Measurements from ENCODE around the gene BRD2. TPM values are rescaled to one million over a fixed set of nuclear protein-coding genes. Genes with fewer than 3 reads are reported as not detected.

Gene BRD2
- total RNA-seq, 1 experiment from 2014 or later, result 252 TPM

DNA sequence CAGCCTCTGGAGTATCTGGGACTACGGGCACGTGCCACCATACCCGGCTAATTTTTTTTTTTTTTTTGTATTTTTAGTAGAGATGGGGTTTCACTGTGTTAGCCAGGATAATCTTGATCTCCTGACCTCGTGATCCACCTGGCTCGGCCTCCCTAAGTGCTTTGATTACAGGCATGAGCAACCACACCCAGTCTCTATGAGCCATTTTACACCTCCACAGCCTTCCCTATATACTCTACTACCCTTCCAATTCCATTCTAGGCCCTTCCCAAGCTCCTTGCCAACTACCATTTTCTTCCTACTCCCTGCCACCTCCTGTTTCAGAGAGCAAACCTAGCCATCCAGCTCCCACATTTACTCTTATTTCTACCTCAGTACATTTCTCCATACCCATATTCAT is 7.8 kb upstream of the BRD2 start:
- H3K27me3 ChIP-seq (ENCODE audit: insufficient read depth, low read length), result no peaks in the 10 kb centered on the region; the same call in 1 of the 2 replicates
- no peak overlapping the region for H4K8ac ChIP-seq (replicated peaks; ENCODE audit: insufficient read length, low read depth, low read length)
- WGBS (ENCODE audit: extremely low coverage, insufficient read length, low lambda C conversion rate), result no CpG with 5 or more reads among the region's 5 CpGs
- no peak overlapping the region for H3K56ac ChIP-seq (ENCODE audit: insufficient read length, low read depth, low read length)
- no peaks in the 10 kb centered on the region for H3K79me2 ChIP-seq (ENCODE audit: insufficient read depth, low read length)
- no peak overlapping the region for H2BK5ac ChIP-seq (ENCODE audit: insufficient read length, low read length)
- no peak overlapping the region for H3K27ac Mint-ChIP-seq
- no peak overlapping the region for H2BK20ac ChIP-seq (ENCODE audit: low read depth, low read length, poor library complexity, severe bottlenecking)
- H2AK5ac ChIP-seq (ENCODE audit: insufficient read length, low read length), result no peak overlapping the region
- H4K20me1 ChIP-seq (ENCODE audit: control insufficient read depth, insufficient read depth, insufficient read length), result no peaks in the 10 kb centered on the region
- H2AFZ ChIP-seq (ENCODE audit: low read length), result no peak overlapping the region
- no peaks in the 10 kb centered on the region for H3K4me1 ChIP-seq (ENCODE audit: insufficient read depth, low read length)
- DNase-seq, result no peak
- peaks cover 0 to 2% (median 0%) of the 10 kb centered on the region in 3 experiments; a peak in 2 of 7 replicates for H3K36me3 Mint-ChIP-seq (ENCODE audit: insufficient read depth in 1 of 3, low read depth in 3 of 3)
- H3K27ac ChIP-seq (ENCODE audit: insufficient read length, low read depth, low read length), result no peak overlapping the region
- TF ChIP-seq, protein P1, sequence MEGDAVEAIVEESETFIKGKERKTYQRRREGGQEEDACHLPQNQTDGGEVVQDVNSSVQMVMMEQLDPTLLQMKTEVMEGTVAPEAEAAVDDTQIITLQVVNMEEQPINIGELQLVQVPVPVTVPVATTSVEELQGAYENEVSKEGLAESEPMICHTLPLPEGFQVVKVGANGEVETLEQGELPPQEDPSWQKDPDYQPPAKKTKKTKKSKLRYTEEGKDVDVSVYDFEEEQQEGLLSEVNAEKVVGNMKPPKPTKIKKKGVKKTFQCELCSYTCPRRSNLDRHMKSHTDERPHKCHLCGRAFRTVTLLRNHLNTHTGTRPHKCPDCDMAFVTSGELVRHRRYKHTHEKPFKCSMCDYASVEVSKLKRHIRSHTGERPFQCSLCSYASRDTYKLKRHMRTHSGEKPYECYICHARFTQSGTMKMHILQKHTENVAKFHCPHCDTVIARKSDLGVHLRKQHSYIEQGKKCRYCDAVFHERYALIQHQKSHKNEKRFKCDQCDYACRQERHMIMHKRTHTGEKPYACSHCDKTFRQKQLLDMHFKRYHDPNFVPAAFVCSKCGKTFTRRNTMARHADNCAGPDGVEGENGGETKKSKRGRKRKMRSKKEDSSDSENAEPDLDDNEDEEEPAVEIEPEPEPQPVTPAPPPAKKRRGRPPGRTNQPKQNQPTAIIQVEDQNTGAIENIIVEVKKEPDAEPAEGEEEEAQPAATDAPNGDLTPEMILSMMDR (conservative IDR thresholded peaks at IDR 0.05), result no peak
- no peak overlapping the region for H2BK120ac ChIP-seq (ENCODE audit: low read depth, low read length, poor library complexity, severe bottlenecking)
- H2BK15ac ChIP-seq (ENCODE audit: low read depth, low read length), result no peak overlapping the region
- H3T11ph ChIP-seq (ENCODE audit: low read length), result no peak overlapping the region
- H3K4me3 Mint-ChIP-seq, result no peak overlapping the region
- H3K9me3 Mint-ChIP-seq, result no peaks in the 10 kb centered on the region
- no peaks in the 10 kb centered on the region for H3K9me3 ChIP-seq (ENCODE audit: control insufficient read depth, low read depth, low read length)
- H3K4ac ChIP-seq (ENCODE audit: low read depth, low read length), result no peak overlapping the region
- no peak overlapping the region for H3K4me2 ChIP-seq (ENCODE audit: insufficient read depth, insufficient read length, low read length)
- H3K27me3 Mint-ChIP-seq (ENCODE audit: low read depth), result no peaks in the 10 kb centered on the region
- H3K4me1 Mint-ChIP-seq, result no peaks in the 10 kb centered on the region; a peak in 1 of 4 replicates
- H3K23me2 ChIP-seq (ENCODE audit: insufficient read length, low read depth, low read length, poor library complexity, severe bottlenecking), result no peaks in the 10 kb centered on the region
- no peak overlapping the region for H4K5ac ChIP-seq (ENCODE audit: insufficient read length, low read depth, low read length)
- no peak overlapping the region for H4K91ac ChIP-seq (ENCODE audit: insufficient read length, low read depth, low read length)
- H3K18ac ChIP-seq (ENCODE audit: insufficient read length, low read depth, low read length), result no peak overlapping the region
- H3K23ac ChIP-seq (ENCODE audit: insufficient read length, low read depth, low read length), result no peak overlapping the region
- no peak overlapping the region for H3K9ac ChIP-seq (ENCODE audit: extremely low read depth, insufficient read length, low read length)
- no peak overlapping the region for H3K14ac ChIP-seq (ENCODE audit: insufficient read depth, low read length)
- no peak overlapping the region for H2BK12ac ChIP-seq (ENCODE audit: insufficient read length, low read depth, low read length)
- H3K79me1 ChIP-seq (ENCODE audit: insufficient read depth, low read depth, low read length, poor library complexity, severe bottlenecking), result no peaks in the 10 kb centered on the region
